Spleen (tissue), 7 donors: Measurements from ENCODE around the gene CTDSPL.

Experiments
- CTCF ChIP-seq, 11 experiments: fragments of 200-600 bp in 7 of 11; fragments of 450-650 bp in 4 of 11; sonication (generic) in 4 of 11; IDR thresholded peaks in 8 of 11; conservative IDR thresholded peaks in 3 of 11; 1 replicate in 7 of 11; 2 replicates in 4 of 11; pipeline versions ENCODE4 v1.4.0 to v1.8.0; 2016 to 2021; ENCODE audit warnings: antibody characterized with exemption in 11 of 11, inconsistent platforms in 4 of 11, mild to moderate bottlenecking in 1 of 11
- POLR2AphosphoS5 ChIP-seq, 3 donors: sonication (generic); formaldehyde crosslinking; IDR thresholded peaks; one replicate each; pipeline ENCODE4 v1.5.1; 2017; ENCODE audit warnings: antibody characterized with exemption in 3 of 3
- donor health status: DM: no; HTN: no; CAD: no; lungs with moderate emphysema.
- donor health status: DM: no; HTN: no; CAD: no.
- donor health status: DM: no; HTN: no; CAD: no.

DNA sequence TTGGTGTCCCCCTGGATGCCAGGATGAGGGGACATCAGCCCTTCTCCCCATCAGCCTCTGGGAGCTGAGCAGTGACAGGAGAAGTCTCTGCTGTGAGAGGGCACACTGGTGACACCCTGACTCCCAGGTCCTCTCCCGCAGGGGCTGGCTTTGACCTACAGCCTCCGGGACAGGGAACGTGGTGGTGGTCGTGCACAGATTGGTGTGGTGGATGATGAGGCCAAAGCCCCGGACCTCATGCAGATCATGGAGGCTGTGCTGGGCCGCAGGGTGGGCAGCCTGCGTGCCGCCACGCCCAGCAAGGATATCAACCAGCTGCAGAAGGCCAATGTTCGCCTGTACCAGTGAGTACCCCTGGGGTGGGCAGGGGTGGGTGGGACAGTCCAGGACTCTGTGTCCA lies 135.7 kb downstream of the CTDSPL start:
- TF ChIP-seq POLR2AphosphoS5 (IDR thresholded peaks at IDR 0.05) (no peak), CTCF (IDR thresholded peaks at IDR 0.05 in 8 of 11, conservative IDR thresholded peaks at IDR 0.05 in 3 of 11) (no peak)
